22Rv1 (cell line): Measurements from ENCODE around the gene CFAP57.

Experiments used
- ZFX ChIP-seq: fragments of 450-650 bp; IDR thresholded peaks from 2 replicates; pipeline ENCODE4 v1.6.1; 2017; ENCODE audit warnings: antibody characterized with exemption, borderline replicate concordance
- TF ChIP-seq, protein P1 (sequence below): fragments of 450-650 bp; IDR thresholded peaks from 2 replicates; pipeline ENCODE4 v1.5.1; 2017; ENCODE audit warnings: mild to moderate bottlenecking

DNA sequence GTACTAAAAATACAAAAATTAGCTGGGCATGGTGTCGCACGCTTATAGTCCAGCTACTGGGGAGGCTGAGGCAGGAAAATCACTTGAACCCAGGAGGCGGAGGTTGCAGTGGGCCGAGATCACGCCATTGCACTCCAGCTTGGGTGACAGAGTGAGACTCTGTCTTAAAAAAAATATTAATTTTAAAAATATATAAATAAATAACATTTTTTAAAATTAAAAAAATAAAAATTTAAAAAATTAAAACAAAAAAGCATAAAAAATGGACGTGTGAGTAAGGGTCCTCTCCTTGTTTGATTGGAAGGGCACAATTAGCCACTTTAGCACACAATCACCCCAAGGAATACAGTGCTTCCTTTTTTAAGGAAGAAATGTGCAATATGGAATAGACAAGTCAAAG lies 18.7 kb upstream of the CFAP57 start:
- TF ChIP-seq, protein P1, sequence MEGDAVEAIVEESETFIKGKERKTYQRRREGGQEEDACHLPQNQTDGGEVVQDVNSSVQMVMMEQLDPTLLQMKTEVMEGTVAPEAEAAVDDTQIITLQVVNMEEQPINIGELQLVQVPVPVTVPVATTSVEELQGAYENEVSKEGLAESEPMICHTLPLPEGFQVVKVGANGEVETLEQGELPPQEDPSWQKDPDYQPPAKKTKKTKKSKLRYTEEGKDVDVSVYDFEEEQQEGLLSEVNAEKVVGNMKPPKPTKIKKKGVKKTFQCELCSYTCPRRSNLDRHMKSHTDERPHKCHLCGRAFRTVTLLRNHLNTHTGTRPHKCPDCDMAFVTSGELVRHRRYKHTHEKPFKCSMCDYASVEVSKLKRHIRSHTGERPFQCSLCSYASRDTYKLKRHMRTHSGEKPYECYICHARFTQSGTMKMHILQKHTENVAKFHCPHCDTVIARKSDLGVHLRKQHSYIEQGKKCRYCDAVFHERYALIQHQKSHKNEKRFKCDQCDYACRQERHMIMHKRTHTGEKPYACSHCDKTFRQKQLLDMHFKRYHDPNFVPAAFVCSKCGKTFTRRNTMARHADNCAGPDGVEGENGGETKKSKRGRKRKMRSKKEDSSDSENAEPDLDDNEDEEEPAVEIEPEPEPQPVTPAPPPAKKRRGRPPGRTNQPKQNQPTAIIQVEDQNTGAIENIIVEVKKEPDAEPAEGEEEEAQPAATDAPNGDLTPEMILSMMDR = no peak
- TF ChIP-seq ZFX = no peak
